Epithelial cell of esophagus (primary cell): Measurements from ENCODE around the gene KLHDC10.

Experiments
- DNase-seq: peaks from one replicate; pipeline ENCODE4 v3.0.0; 2010; ENCODE audit warnings: low read depth
- H3K4me3 ChIP-seq: 2 replicates; pipeline ENCODE4 v1.5.1; 2011; ENCODE audit warnings: mild to moderate bottlenecking, low read length, control low read depth
- CTCF ChIP-seq: IDR thresholded peaks from 2 replicates; pipeline ENCODE4 v1.5.1; 2011; ENCODE audit warnings: low read depth, mild to moderate bottlenecking, low read length, control low read depth, inconsistent platforms; ENCODE audit not compliant: insufficient read depth; ENCODE audit errors: missing control alignments

Gene KLHDC10

GRCh38 chr7:130154131-130154500, 83.8 kb downstream of the KLHDC10 start:
- no peak for TF ChIP-seq CTCF
- no peak for DNase-seq
- H3K4me3 ChIP-seq: no peak overlapping the region

- no peak for TF ChIP-seq CTCF
- no peak for DNase-seq
Observed at GRCh38 chr7:130154501-130155317, 84.4 kb downstream of the KLHDC10 start.

GRCh38 chr7:130156140-130156539, 85.8 kb downstream of the KLHDC10 start:
- no peak for TF ChIP-seq CTCF
- H3K4me3 ChIP-seq: no peak overlapping the region
- DNase-seq: no peak

More at GRCh38 chr7:130154501-130155317, 84.4 kb downstream of the KLHDC10 start:
- H3K4me3 ChIP-seq: no peak overlapping the region

- no peak for DNase-seq
- TF ChIP-seq CTCF: no peak
- no peak overlapping the region for H3K4me3 ChIP-seq
Observed at GRCh38 chr7:130157700-130158099, 87.4 kb downstream of the KLHDC10 start.

GRCh38 chr7:130160023-130160422, 89.7 kb downstream of the KLHDC10 start:
- TF ChIP-seq CTCF: no peak
- DNase-seq: no peak
- no peak overlapping the region for H3K4me3 ChIP-seq

GRCh38 chr7:130160455-130160854, 90.1 kb downstream of the KLHDC10 start:
- no peak for TF ChIP-seq CTCF
- no peak overlapping the region for H3K4me3 ChIP-seq
- DNase-seq: no peak

GRCh38 chr7:130162196-130162595, 91.9 kb downstream of the KLHDC10 start:
- TF ChIP-seq CTCF: no peak
- H3K4me3 ChIP-seq: no peak overlapping the region
- DNase-seq: no peak
